Memory B cell (primary cell): ENCODE results near the gene ADD2.

Experiments used
- ATAC-seq: fragments of 150-1000 bp; cut with Tn5 transposase; 2 replicates; pipeline ENCODE4 v1.10.0; 2021; ENCODE audit warnings: low read depth, mild to moderate bottlenecking, moderate library complexity
- DNase-seq, 2 donors: peaks; one replicate each; pipeline ENCODE4 v3.0.0; 2022; ENCODE audit warnings: low spot score in 2 of 2
- H3K27ac Mint-ChIP-seq: one replicate; pipeline ENCODE4 v1.8.0; 2022; ENCODE audit warnings: mild to moderate bottlenecking, moderate library complexity, mixed read lengths
- H3K27me3 Mint-ChIP-seq: one replicate; pipeline ENCODE4 v1.8.0; 2022; ENCODE audit warnings: mixed read lengths
- H3K36me3 Mint-ChIP-seq: one replicate; pipeline ENCODE4 v1.8.0; 2022; ENCODE audit warnings: mild to moderate bottlenecking, mixed read lengths
- H3K4me1 Mint-ChIP-seq: one replicate; pipeline ENCODE4 v1.8.0; 2022; ENCODE audit warnings: mixed read lengths
- H3K4me3 Mint-ChIP-seq: one replicate; pipeline ENCODE4 v1.8.0; 2022; ENCODE audit warnings: mild to moderate bottlenecking, moderate library complexity, mixed read lengths
- H3K9me3 Mint-ChIP-seq: one replicate; pipeline ENCODE4 v1.8.0; 2022; ENCODE audit warnings: mixed read lengths

Gene ADD2

DNA sequence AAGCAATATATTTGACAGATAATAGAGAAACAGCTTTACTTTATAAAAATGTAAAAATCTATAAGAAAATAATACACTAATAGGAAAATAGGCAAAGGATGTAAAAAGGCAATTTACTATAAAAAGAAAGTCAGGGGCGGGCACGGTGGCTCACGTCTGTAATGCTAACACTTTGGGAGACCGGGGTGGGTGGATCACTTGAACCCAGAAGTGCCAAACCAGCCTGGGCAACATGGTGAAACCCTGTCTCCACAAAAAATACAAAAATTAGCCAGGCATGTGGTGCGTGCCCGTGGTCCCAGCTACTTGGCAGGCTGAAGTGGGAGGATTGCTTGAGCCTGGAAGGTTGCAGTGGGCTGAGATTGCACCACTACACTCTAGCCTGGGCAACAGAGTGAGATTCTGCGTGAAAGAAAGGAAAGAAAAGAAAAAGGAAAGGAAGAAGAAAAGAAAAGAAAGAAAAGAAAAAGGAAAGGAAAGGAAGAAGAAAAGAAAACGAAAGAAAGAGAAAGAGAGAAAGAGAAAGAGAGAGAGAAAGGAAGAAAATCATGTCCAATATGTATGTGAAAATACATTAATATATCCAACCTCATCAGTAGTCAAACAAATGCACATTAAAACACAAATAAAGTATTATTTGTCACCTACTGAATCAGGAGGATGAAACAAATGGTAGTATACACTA, 65.1 kb downstream of the ADD2 start:
- H3K9me3 Mint-ChIP-seq, result no peaks in the 10 kb centered on the region
- peaks cover 13% of the 10 kb centered on the region for H3K36me3 Mint-ChIP-seq
- no peak overlapping the region for H3K4me3 Mint-ChIP-seq
- peaks cover 2% of the 10 kb centered on the region for H3K4me1 Mint-ChIP-seq
- no peak for ATAC-seq
- no peak overlapping the region for H3K27ac Mint-ChIP-seq
- no peak for DNase-seq
- H3K27me3 Mint-ChIP-seq, result no peaks in the 10 kb centered on the region

DNA sequence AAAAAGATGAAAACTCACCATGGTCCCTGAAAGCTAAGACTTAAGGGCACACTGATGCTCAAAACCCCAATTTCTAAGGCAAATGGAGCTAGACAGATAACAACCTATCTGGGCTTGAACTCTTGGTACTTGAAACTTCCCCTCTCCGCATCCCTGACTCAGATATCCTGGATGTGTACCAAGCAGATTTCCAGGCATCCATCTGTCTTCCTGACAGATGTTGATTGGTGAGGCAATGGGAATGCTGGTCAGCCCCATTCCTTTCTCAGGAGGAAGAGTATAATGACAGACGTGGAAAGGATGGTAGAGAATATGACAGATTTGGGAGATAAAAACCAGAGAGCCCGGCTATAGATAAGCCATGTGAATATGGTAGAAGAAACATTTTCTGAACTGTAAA, 69.2 kb downstream of the ADD2 start:
- Mint-ChIP-seq H3K27ac (no peak overlapping the region), H3K36me3 (peaks cover 20% of the 10 kb centered on the region), H3K27me3 (no peaks in the 10 kb centered on the region), H3K9me3 (no peaks in the 10 kb centered on the region), H3K4me1 (no peaks in the 10 kb centered on the region), H3K4me3 (no peak overlapping the region)
- DNase-seq, result no peak
- no peak for ATAC-seq

DNA sequence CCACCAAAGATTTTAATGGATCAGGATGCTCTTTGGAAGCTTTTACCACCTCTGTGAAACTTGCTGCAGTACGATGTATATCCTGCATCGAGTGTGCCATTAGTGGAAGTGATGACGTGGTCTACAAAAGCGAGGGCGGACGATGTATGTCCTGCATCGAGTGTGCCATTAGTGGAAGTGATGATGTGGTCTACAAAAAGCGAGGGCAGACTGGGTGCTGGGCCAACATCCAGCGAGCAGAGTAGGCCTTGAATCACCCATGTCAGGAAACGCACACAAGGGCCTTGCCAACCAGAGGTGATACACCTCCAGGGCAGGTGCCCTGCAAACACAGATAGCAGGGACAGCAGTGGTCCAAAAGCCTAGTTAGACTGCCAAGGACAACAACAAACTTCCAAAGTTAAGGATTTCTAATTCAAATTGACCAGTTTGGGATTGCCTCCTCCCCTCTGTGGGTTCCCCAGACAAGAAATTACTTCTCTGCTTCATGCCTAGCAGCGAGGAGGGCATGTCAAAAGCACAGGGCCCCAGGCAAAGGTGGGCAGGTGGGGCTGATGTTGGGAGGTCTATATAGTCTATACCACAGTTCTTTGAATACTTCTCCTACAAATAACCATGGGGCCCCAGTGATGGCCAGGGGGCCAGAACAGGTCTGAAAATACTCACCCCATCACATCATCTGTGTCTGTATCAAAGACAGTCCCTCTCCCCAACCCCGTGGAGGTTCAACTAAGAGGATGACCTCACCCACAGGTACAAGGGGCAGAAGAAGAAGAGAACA, 70.2 kb downstream of the ADD2 start:
- no peaks in the 10 kb centered on the region for H3K9me3 Mint-ChIP-seq

DNA sequence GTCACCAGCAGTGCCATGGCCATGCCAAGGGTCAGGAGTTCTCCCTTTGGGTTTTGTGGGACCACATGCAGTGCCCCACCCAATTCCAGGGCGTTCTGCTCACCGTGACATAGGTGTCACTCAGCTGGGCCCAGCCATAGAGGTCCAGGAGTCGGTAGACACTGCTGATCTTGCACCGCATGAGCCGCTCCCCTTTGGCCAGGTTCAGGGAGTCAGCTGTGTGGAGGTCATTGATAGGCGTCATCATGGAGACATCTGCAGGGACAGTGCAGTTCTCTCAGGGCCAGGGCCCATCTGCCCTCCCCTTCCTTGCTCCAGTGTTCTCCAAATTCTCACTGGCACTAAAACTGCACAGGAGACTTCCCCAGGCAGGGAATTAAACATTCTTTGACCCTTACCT, 71.9 kb downstream of the ADD2 start:
- ATAC-seq (no peak), DNase-seq (no peak)
- no peaks in the 10 kb centered on the region for H3K9me3 Mint-ChIP-seq
- no peaks in the 10 kb centered on the region for H3K27me3 Mint-ChIP-seq
- no peak overlapping the region for H3K4me3 Mint-ChIP-seq
- H3K27ac Mint-ChIP-seq, result no peak overlapping the region
- peaks cover 30% of the 10 kb centered on the region for H3K36me3 Mint-ChIP-seq
- no peaks in the 10 kb centered on the region for H3K4me1 Mint-ChIP-seq

More for the DNA sequence above, 70.2 kb downstream of the ADD2 start:
- Mint-ChIP-seq H3K27me3 (no peaks in the 10 kb centered on the region), H3K4me1 (no peaks in the 10 kb centered on the region), H3K4me3 (no peak overlapping the region), H3K27ac (no peak overlapping the region), H3K36me3 (peaks cover 23% of the 10 kb centered on the region)
- DNase-seq (no peak), ATAC-seq (no peak)

DNA sequence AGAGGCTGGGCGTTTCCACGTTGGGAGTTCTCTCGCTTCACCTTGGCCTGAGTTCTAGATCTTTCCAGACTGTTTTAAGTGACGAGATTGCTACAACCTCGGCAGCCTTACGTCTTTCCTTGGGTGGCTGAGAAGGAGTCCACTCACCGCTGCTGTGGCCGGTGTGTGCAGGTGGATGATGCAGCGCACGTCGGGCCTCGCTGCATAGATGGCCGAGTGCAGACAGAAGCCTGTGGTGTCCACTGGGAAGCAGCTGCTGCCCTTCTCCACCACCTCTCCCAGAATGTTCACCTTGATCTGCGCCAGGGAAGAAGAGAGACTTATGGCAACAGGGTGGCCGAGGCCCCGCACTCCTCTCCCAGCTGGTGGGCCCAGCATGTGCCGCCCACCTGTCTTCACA, 75.7 kb downstream of the ADD2 start:
- ATAC-seq (no peak), DNase-seq (no peak)
- no peaks in the 10 kb centered on the region for H3K27me3 Mint-ChIP-seq
- H3K9me3 Mint-ChIP-seq, result no peaks in the 10 kb centered on the region
- no peak overlapping the region for H3K27ac Mint-ChIP-seq
- peaks cover 35% of the 10 kb centered on the region for H3K36me3 Mint-ChIP-seq
- peaks cover 3% of the 10 kb centered on the region for H3K4me1 Mint-ChIP-seq
- no peak overlapping the region for H3K4me3 Mint-ChIP-seq

DNA sequence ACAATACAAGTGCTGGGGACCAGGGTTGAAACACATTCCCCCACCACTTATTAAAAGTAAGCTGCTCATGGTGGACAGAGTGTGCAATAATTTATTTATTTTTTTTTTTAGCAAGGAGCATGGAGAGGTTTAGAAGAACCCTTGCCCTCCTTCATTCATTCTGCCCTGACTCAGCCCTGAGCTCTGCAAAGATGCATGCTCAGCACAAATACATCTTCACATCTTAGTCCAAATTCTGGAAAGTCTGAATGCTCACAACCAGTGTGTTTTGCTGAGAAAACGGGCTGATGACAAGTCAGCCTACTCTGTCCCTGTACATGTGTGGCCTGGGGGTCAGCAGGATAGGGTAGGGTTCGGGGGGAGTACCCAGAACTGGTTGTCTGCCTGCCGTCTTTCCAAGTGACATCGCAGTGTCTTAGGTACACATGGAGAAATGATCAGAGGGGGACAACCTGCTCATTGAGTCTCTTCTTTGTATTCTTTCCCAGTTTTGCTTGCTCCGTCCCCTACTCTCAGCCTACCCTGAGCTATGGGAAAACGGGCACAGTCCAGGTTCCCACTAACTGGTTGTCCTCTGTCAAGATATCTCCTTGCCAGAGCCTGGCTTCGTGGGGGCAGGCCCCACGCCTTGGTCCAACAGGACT, 76.4 kb downstream of the ADD2 start:
- H3K4me1 Mint-ChIP-seq, result peaks cover 4% of the 10 kb centered on the region
- no peaks in the 10 kb centered on the region for H3K9me3 Mint-ChIP-seq
- no peak overlapping the region for H3K27ac Mint-ChIP-seq
- H3K27me3 Mint-ChIP-seq, result no peaks in the 10 kb centered on the region
- H3K36me3 Mint-ChIP-seq, result peaks cover 35% of the 10 kb centered on the region
- DNase-seq (no peak), ATAC-seq (no peak)
- no peak overlapping the region for H3K4me3 Mint-ChIP-seq

DNA sequence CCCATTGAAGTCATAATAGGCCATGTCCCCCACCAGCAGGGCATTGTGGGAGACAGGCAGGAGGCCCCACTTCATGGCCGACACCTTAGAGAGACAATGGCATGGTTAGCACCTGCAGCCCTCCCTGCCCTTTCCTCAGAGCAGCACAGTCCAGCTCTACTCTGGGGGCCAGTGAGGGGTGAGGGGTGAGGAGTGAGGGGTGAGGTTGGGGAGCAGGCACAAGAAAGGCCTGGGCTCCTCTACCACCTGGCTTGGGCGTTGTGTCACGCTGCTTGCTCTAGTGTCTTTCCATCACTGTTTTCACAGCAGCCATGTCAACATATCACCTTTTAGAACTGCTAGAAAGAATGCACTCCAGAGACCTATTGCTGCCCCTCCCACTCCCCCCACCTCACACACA, 77.2 kb downstream of the ADD2 start:
- no peak for ATAC-seq
- Mint-ChIP-seq H3K4me1 (peaks cover 4% of the 10 kb centered on the region), H3K4me3 (no peak overlapping the region), H3K36me3 (peaks cover 37% of the 10 kb centered on the region), H3K27ac (no peak overlapping the region), H3K9me3 (no peaks in the 10 kb centered on the region), H3K27me3 (no peaks in the 10 kb centered on the region)
- no peak for DNase-seq

DNA sequence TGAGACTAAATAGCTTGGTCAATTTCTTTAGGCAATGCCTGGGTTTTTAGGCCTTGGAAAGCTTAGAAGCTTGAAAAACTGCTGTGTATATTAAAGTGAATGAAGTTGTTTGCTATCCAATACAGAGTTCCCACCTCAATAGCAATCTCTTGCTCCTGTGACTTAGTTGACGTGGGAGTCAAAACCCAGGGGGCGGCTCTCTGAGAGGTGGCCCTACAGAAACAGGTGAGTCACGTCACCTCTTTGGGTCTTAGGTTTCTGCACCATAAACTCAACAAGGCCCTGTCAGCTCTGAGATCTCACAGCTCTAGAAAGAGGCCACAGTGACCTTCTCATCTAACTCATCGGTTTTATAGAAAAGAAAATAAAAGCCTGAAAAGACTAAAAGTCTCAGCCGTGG, 79.6 kb downstream of the ADD2 start:
- ATAC-seq (no peak), DNase-seq (no peak)
- Mint-ChIP-seq H3K27me3 (no peaks in the 10 kb centered on the region), H3K4me1 (peaks cover 4% of the 10 kb centered on the region), H3K9me3 (no peaks in the 10 kb centered on the region), H3K27ac (no peak overlapping the region), H3K36me3 (peaks cover 33% of the 10 kb centered on the region), H3K4me3 (no peak overlapping the region)

DNA sequence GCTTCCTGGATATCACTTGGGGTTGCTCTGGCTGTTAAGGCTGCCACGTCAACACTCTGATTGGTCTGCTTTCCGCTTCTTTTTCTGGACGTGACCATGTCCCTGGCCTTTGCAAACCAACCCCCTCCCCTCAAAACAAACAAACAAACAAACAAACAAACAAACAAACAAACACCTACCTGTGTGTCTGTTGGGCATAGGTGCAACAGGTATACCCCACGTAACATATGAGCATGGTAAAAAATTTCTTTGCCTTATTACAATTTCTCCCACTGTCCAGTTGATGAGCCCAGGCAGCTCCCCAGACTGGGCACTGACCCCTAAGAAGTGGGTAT, 80.6 kb downstream of the ADD2 start:
- no peak overlapping the region for H3K27ac Mint-ChIP-seq
- ATAC-seq (no peak), DNase-seq (no peak)
- no peak overlapping the region for H3K4me3 Mint-ChIP-seq
- H3K27me3 Mint-ChIP-seq, result no peaks in the 10 kb centered on the region
- peaks cover 30% of the 10 kb centered on the region for H3K36me3 Mint-ChIP-seq
- peaks cover 4% of the 10 kb centered on the region for H3K4me1 Mint-ChIP-seq
- no peaks in the 10 kb centered on the region for H3K9me3 Mint-ChIP-seq

DNA sequence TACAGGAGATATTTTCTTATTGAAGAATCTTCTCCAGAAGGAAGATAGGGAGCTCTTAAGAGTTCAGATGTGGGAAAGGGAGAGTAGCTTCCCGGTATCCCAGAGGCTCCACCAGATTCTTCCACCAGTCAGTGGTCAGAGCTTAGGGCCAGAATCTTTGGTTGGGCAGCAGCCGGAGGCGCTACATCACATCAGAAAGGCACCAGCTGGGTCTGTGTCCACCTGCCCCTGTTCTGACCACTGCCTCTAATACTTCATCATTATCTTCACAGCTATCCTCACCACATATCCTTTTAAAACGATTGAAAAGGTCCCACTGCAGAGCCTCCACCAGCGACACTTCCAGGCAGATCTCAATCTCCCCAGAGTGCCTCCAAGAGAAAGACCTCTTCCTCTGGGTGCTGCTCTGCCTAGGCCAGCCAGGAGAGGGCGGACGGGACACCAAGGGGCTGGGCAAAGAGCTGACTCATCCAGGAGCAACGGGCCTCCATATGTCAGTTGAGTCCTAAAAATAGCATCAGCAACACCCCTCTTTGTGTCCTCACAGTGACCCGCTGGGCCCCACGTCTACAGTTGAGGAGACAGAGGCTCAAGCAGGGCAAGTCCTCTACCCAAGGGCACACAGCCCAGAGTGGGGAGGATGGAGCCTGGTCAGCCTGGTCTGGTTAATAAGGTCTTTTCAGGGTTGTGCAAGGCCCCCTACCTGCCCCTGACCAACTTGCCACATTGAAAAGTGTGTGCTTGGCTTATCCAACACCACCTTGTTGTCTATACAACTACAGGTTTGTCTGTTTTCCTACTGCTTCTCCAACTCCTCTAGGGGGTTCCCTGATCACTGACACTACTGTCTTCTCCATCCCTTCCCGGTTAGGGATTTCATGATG, 81.2 kb downstream of the ADD2 start:
- DNase-seq (no peak), ATAC-seq (peak; percentile 34)
- Mint-ChIP-seq H3K36me3 (peaks cover 26% of the 10 kb centered on the region), H3K4me1 (peaks cover 4% of the 10 kb centered on the region), H3K27me3 (no peaks in the 10 kb centered on the region), H3K4me3 (no peak overlapping the region), H3K9me3 (no peaks in the 10 kb centered on the region), H3K27ac (no peak overlapping the region)

DNA sequence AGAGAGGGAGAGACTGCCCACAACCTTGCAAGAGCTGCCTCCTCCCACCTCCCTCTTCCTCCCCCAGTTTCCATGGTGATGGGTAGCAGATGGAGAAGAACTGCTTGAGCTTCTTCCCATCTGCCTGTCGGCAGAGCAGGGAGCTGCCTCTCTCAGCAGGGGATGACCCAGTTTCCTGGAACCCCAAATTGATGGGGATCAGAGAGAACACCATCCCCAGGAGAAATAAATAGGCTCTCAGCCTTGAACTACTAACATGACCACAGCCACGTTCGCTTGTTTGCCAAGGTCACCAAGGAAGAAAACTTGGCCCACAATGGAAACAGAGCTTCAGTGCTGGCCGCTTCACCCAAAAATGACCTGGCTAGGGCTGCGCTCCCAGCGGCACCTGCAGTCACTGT, 82.2 kb downstream of the ADD2 start:
- H3K36me3 Mint-ChIP-seq, result peaks cover 28% of the 10 kb centered on the region
- no peaks in the 10 kb centered on the region for H3K27me3 Mint-ChIP-seq
- DNase-seq (no peak), ATAC-seq (no peak)
- no peak overlapping the region for H3K27ac Mint-ChIP-seq
- no peaks in the 10 kb centered on the region for H3K9me3 Mint-ChIP-seq
- H3K4me1 Mint-ChIP-seq, result peaks cover 4% of the 10 kb centered on the region
- no peak overlapping the region for H3K4me3 Mint-ChIP-seq

DNA sequence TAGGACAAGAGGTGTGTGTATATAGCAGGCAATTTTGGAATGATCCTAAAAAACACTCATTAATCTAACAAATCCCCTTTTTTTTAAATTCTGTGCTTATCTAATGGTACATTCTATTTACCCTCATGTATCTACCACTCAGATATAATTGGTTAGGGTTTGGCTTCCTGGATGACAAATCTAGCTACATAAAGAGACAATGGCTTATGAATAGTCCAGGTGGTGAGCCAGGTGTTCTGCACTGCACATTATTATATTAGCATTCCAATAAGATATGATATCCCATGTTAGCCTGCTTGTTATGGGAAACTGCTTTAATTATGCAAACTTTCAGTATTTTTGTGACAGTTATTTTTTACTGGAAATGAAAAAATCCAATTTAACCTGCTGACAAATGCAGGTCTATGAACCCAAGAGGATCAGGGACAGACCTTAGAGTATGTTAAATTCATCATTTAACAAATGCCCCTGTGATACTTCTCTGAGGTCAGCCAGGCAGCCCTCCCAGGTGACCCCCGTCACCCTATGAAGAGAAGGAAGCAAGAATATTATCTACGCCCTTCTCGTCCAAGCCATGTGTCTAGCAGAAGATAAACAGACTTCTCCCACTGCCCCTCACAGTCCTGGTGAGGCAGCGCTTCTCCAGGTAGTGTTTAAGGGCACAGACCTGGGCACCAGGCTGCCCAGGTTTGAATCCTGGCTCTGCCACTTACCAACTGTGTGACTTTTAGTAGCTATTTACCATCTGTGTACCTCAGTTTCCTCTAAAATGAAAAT, 83.0 kb downstream of the ADD2 start:
- H3K9me3 Mint-ChIP-seq, result no peaks in the 10 kb centered on the region
- H3K4me1 Mint-ChIP-seq, result peaks cover 4% of the 10 kb centered on the region
- H3K27me3 Mint-ChIP-seq, result no peaks in the 10 kb centered on the region
- H3K27ac Mint-ChIP-seq, result no peak overlapping the region
- no peak overlapping the region for H3K4me3 Mint-ChIP-seq
- DNase-seq (no peak), ATAC-seq (no peak)
- peaks cover 28% of the 10 kb centered on the region for H3K36me3 Mint-ChIP-seq

DNA sequence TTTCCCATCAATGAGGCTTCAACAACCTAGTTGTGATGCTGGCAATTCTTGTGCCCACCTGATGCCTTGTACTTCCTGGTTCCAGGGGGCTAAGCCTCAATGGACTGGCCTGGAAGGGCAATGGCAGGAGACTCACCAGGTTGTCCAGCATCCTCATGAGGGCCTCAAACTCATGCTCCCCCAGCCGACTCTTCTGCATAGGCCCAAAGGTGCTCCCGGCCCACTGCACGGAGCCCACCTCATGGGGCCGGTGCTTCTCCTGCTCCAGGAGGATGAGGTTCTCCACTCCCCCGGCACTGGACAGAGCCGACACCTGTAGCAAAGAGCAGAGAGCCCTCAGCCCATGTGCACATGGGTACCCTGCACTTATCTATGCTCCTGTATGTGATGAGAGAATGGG, 84.5 kb downstream of the ADD2 start:
- Mint-ChIP-seq H3K27ac (no peak overlapping the region), H3K9me3 (no peaks in the 10 kb centered on the region), H3K4me1 (peaks cover 4% of the 10 kb centered on the region), H3K27me3 (no peaks in the 10 kb centered on the region), H3K36me3 (peaks cover 30% of the 10 kb centered on the region), H3K4me3 (no peak overlapping the region)
- DNase-seq (no peak), ATAC-seq (no peak)
